Measurements from ENCODE around the gene ACSF3. TPM values are rescaled to one million over a fixed set of nuclear protein-coding genes. Genes with fewer than 3 reads are reported as not detected.

The ACSF3 gene
- total and polyA plus RNA-seq, 2 donors, result 47.2 to 97.2 TPM

GRCh38 chr16:89130448-89130847 is 36.8 kb downstream of the ACSF3 start:
- no peaks in the 10 kb centered on the region for H3K27me3 ChIP-seq (ENCODE audit: control insufficient read depth in 2 of 2, insufficient read depth in 1 of 2, low read length in 1 of 2)
- H3K9me3 ChIP-seq (ENCODE audit: control insufficient read depth in 2 of 2, insufficient read depth in 1 of 2, low read length in 1 of 2), result peaks cover 0 to 15% of the 10 kb centered on the region in 2 donors
- H3K27ac ChIP-seq (ENCODE audit: low read depth in 1 of 2, low read length in 1 of 2), result no peak overlapping the region
- no peak for DNase-seq (ENCODE audit: low read depth in 6 of 9, low spot score in 9 of 9)
- WGBS, result 97% methylated on average over 5 of the region's 5 CpGs
- peaks cover 1 to 5% of the 10 kb centered on the region in 2 donors for H3K4me1 ChIP-seq (ENCODE audit: control insufficient read depth in 2 of 2, insufficient read depth in 2 of 2, low read length in 2 of 2)
- H3K36me3 ChIP-seq (ENCODE audit: control insufficient read depth in 2 of 2, insufficient read depth in 2 of 2, low read length in 1 of 2), result peaks cover 54 to 93% of the 10 kb centered on the region in 2 donors
- no peak overlapping the region for H3K4me3 ChIP-seq (ENCODE audit: low read length in 2 of 2)

- Histone ChIP-seq H3K27ac (ENCODE audit: low read depth in 1 of 2, low read length in 1 of 2) (peak overlapping the region in 1 of 2 donors; percentile 47), H3K27me3 (ENCODE audit: control insufficient read depth in 2 of 2, insufficient read depth in 1 of 2, low read length in 1 of 2) (no peaks in the 10 kb centered on the region), H3K9me3 (ENCODE audit: control insufficient read depth in 2 of 2, insufficient read depth in 1 of 2, low read length in 1 of 2) (peaks cover 0 to 14% of the 10 kb centered on the region in 2 donors), H3K4me3 (ENCODE audit: low read length in 2 of 2) (no peak overlapping the region), H3K36me3 (ENCODE audit: control insufficient read depth in 2 of 2, insufficient read depth in 2 of 2, low read length in 1 of 2) (peaks cover 64 to 91% of the 10 kb centered on the region in 2 donors), H3K4me1 (ENCODE audit: control insufficient read depth in 2 of 2, insufficient read depth in 2 of 2, low read length in 2 of 2) (peaks cover 0 to 5% of the 10 kb centered on the region in 2 donors)
- DNase-seq (ENCODE audit: low read depth in 6 of 9, low spot score in 9 of 9), result no peak
- 88% methylated on average over 17 of the region's 17 CpGs for WGBS
Measured at GRCh38 chr16:89131783-89132182, 38.1 kb downstream of the ACSF3 start.

DNA sequence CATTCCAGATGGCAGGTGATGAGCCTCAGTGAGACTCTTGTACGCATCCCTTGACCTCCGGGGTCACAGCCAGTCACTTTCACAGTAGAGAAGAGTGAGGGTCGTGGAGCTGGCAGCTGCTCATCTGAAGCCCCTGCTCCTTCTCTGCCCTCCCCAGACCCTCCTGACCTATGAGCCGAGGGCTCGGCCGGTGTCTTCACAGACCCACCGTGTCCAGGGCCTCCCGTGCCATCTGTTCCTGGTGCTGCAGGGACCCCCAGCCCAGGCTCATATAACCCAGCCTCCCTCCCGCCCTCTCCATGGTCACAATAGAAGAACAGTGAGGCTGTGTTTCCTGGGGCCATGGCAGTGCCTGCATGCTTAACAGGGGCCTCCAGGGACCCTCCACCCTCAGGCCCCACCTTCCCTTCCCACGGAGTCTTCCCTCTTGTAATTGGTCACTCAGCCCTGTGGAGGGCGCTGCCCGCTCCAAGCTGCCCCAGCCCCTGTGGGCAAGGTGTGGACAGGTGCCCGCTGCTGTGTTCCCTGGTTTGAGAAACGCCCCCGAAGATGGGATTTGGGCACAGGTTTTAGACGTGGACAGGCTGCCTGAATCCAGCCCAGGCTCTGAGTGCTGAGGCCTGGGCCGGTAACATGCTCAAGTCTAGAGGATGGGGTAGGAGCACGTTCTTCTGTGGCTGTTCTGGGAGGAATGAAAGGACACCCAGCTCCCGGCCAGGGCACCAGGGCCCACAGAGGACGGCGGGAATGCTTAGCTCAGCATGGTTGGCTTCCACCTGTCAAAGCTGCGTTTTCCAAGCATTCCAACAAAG is 38.7 kb downstream of the ACSF3 start:
- peaks cover 67 to 91% of the 10 kb centered on the region in 2 donors for H3K36me3 ChIP-seq (ENCODE audit: control insufficient read depth in 2 of 2, insufficient read depth in 2 of 2, low read length in 1 of 2)
- no peaks in the 10 kb centered on the region for H3K27me3 ChIP-seq (ENCODE audit: control insufficient read depth in 2 of 2, insufficient read depth in 1 of 2, low read length in 1 of 2)
- DNase-seq (ENCODE audit: low read depth in 6 of 9, low spot score in 9 of 9), result no peak
- peaks cover 0 to 11% of the 10 kb centered on the region in 2 donors for H3K9me3 ChIP-seq (ENCODE audit: control insufficient read depth in 2 of 2, insufficient read depth in 1 of 2, low read length in 1 of 2)
- H3K27ac ChIP-seq (ENCODE audit: low read depth in 1 of 2, low read length in 1 of 2), result no peak overlapping the region
- WGBS, result 97% methylated on average over 22 of the region's 22 CpGs
- no peak overlapping the region for H3K4me3 ChIP-seq (ENCODE audit: low read length in 2 of 2)
- peaks cover 0 to 5% of the 10 kb centered on the region in 2 donors for H3K4me1 ChIP-seq (ENCODE audit: control insufficient read depth in 2 of 2, insufficient read depth in 2 of 2, low read length in 2 of 2)

DNA sequence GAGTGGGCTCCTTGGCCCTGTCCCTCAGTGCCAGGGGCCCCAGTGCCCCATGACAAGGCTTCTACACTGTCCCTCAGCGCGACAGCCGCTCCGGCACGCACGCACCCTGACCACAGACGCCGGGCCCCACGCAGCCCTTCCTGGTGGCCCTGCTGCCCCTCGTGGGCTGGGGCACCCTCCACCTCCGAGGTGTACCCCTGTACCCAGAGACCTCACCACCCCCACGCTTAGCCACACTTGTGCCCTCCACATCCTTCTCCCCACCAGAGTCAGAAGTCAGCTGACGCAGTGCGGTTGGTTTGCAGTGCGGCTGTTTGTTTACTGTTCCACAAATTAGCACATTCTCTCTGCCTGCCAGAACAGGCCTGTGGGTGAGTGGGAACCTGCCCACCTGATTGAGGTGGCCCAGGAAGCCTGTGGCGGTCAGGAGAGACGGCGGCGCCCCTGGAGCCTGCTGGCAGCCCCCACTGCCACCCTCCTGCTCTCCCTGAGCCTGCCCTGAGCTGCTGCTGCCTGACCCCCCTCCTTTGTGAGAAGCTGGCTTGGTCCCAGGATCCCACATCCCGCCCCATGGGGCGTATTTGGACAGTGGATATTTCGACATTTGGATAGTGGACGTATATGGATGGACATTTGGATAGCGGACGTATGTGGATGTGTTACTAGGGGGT is 39.9 kb downstream of the ACSF3 start:
- Histone ChIP-seq H3K4me3 (ENCODE audit: low read length in 2 of 2) (no peak overlapping the region), H3K27me3 (ENCODE audit: control insufficient read depth in 2 of 2, insufficient read depth in 1 of 2, low read length in 1 of 2) (no peaks in the 10 kb centered on the region), H3K4me1 (ENCODE audit: control insufficient read depth in 2 of 2, insufficient read depth in 2 of 2, low read length in 2 of 2) (peaks cover 0 to 5% of the 10 kb centered on the region in 2 donors), H3K36me3 (ENCODE audit: control insufficient read depth in 2 of 2, insufficient read depth in 2 of 2, low read length in 1 of 2) (peaks cover 78 to 96% of the 10 kb centered on the region in 2 donors), H3K9me3 (ENCODE audit: control insufficient read depth in 2 of 2, insufficient read depth in 1 of 2, low read length in 1 of 2) (peaks cover 0 to 11% of the 10 kb centered on the region in 2 donors), H3K27ac (ENCODE audit: low read depth in 1 of 2, low read length in 1 of 2) (no peak overlapping the region)
- 96% methylated on average over 25 of the region's 25 CpGs for WGBS
- no peak for DNase-seq (ENCODE audit: low read depth in 6 of 9, low spot score in 9 of 9)

DNA sequence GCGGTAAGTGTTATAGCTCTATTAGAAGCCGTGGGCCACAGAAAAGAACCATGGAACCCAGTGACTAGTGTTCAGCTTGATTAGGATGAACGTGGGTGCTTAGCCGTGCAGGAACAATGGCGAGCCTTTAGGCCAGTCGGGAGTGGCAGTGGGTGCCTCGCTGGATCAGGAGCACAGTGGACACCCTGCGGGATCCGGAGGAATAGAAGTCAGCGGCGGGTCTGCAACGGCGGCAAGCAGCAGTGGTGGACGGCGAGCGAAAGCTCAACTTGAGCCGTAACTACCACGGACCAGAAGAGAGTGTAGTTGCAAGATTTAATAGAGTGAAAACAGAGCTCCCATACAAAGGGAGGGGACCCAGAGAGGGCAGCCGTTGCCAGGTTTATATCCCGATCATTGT is 40.6 kb downstream of the ACSF3 start:
- DNase-seq (ENCODE audit: low read depth in 6 of 9, low spot score in 9 of 9), result no peak
- no peak overlapping the region for H3K27ac ChIP-seq (ENCODE audit: low read depth in 1 of 2, low read length in 1 of 2)
- H3K4me1 ChIP-seq (ENCODE audit: control insufficient read depth in 2 of 2, insufficient read depth in 2 of 2, low read length in 2 of 2), result peaks cover 0 to 5% of the 10 kb centered on the region in 2 donors
- H3K36me3 ChIP-seq (ENCODE audit: control insufficient read depth in 2 of 2, insufficient read depth in 2 of 2, low read length in 1 of 2), result peaks cover 81 to 96% of the 10 kb centered on the region in 2 donors
- peaks cover 0 to 6% of the 10 kb centered on the region in 2 donors for H3K9me3 ChIP-seq (ENCODE audit: control insufficient read depth in 2 of 2, insufficient read depth in 1 of 2, low read length in 1 of 2)
- H3K27me3 ChIP-seq (ENCODE audit: control insufficient read depth in 2 of 2, insufficient read depth in 1 of 2, low read length in 1 of 2), result no peaks in the 10 kb centered on the region
- H3K4me3 ChIP-seq (ENCODE audit: low read length in 2 of 2), result no peak overlapping the region
- WGBS, result 98% methylated on average over 20 of the region's 20 CpGs

DNA sequence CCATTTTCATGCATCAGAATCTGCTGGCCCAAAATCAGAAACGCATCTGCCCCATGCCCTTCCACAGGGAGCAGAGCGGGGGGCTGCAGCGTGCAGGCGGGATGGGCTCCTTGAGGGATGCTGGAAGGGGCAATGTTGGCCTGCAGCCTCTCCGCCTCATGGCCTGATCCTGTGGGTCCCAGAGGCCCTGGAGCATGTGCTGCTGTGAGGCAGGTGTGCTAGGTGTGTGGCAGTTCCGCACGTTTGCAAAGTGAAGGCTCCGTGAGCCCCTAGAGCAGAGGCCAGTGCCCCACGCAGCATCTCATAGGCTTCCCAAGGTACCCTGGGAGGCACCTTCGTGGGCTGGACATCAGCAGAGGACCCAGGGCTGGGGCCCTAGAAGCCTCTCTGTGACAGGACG is 41.5 kb downstream of the ACSF3 start:
- WGBS, result 97% methylated on average over 11 of the region's 11 CpGs
- peaks cover 90 to 95% of the 10 kb centered on the region in 2 donors for H3K36me3 ChIP-seq (ENCODE audit: control insufficient read depth in 2 of 2, insufficient read depth in 2 of 2, low read length in 1 of 2)

DNA sequence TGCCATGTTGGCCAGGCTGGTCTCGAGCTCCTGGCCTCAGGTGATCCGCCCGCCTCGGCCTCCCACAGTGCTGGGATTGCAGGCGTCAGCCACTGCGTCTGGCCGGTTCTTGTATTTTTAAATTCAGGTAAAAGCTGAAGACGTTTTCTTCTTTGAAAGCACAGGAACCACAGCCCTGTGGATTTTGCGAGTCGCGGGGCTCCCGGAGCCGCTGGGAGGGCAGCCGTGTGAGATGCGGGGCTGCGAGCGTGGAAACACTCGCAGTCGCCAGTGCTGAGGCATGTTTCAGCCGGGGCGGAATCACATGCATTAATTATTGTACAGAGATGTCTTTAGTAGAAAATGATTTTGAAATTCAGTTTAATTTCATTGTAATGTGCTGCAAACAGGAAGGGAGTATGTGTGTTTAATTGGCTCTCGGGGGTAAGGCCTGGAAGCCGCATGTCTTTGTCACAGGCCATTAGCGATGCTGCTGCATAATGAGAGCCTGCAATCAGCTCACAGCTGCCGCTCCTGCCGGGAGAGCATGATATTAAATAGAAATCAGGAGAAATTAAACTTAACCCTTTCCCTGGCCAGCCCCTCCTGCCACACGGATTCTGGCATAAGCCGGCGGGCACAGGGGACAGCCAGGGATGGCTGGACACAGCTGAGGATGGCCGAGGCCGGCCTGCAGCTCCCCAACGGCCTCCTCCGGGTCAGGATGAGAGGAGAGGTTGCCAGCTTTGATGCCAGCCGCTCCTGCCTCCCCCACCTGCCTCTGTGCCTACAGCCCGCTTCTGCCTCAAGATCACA is 42.5 kb downstream of the ACSF3 start:
- Histone ChIP-seq H3K4me1 (ENCODE audit: control insufficient read depth in 2 of 2, insufficient read depth in 2 of 2, low read length in 2 of 2) (peaks cover 0 to 5% of the 10 kb centered on the region in 2 donors), H3K27me3 (ENCODE audit: control insufficient read depth in 2 of 2, insufficient read depth in 1 of 2, low read length in 1 of 2) (no peaks in the 10 kb centered on the region), H3K9me3 (ENCODE audit: control insufficient read depth in 2 of 2, insufficient read depth in 1 of 2, low read length in 1 of 2) (peaks cover 0 to 13% of the 10 kb centered on the region in 2 donors), H3K36me3 (ENCODE audit: control insufficient read depth in 2 of 2, insufficient read depth in 2 of 2, low read length in 1 of 2) (peaks cover 93 to 95% of the 10 kb centered on the region in 2 donors), H3K4me3 (ENCODE audit: low read length in 2 of 2) (no peak overlapping the region), H3K27ac (ENCODE audit: low read depth in 1 of 2, low read length in 1 of 2) (no peak overlapping the region)
- 98% methylated on average over 35 of the region's 35 CpGs for WGBS
- DNase-seq (ENCODE audit: low read depth in 6 of 9, low spot score in 9 of 9), result no peak

More for the DNA sequence above, 41.5 kb downstream of the ACSF3 start:
- DNase-seq (ENCODE audit: low read depth in 6 of 9, low spot score in 9 of 9), result no peak
- Histone ChIP-seq H3K27ac (ENCODE audit: low read depth in 1 of 2, low read length in 1 of 2) (no peak overlapping the region), H3K9me3 (ENCODE audit: control insufficient read depth in 2 of 2, insufficient read depth in 1 of 2, low read length in 1 of 2) (peaks cover 0 to 10% of the 10 kb centered on the region in 2 donors), H3K4me3 (ENCODE audit: low read length in 2 of 2) (no peak overlapping the region), H3K4me1 (ENCODE audit: control insufficient read depth in 2 of 2, insufficient read depth in 2 of 2, low read length in 2 of 2) (peaks cover 0 to 5% of the 10 kb centered on the region in 2 donors), H3K27me3 (ENCODE audit: control insufficient read depth in 2 of 2, insufficient read depth in 1 of 2, low read length in 1 of 2) (no peaks in the 10 kb centered on the region)

DNA sequence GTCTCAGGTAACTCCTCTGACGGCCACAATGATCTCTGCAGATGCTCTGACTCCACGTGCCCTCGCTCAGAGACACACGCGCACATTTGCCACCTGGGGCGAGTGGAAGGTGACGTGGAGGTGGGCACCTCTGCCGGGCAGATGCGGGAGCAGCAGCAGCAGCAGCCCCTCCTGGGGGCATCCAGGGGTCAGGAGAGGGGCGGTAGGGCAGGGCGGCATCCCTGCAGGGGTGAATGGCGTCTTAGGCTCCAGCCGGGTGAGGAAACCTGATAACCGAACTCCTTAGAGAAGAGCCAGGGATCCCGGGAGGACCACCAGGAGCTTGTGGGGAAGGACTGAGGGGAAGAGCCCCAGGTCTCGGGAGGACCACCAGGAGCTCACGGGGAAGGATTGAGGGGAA is 43.3 kb downstream of the ACSF3 start:
- peaks cover 2 to 17% of the 10 kb centered on the region in 2 donors for H3K9me3 ChIP-seq (ENCODE audit: control insufficient read depth in 2 of 2, insufficient read depth in 1 of 2, low read length in 1 of 2)
- H3K4me1 ChIP-seq (ENCODE audit: control insufficient read depth in 2 of 2, insufficient read depth in 2 of 2, low read length in 2 of 2), result no peaks in the 10 kb centered on the region
- H3K4me3 ChIP-seq (ENCODE audit: low read length in 2 of 2), result no peak overlapping the region
- peaks cover 95 to 97% of the 10 kb centered on the region in 2 donors for H3K36me3 ChIP-seq (ENCODE audit: control insufficient read depth in 2 of 2, insufficient read depth in 2 of 2, low read length in 1 of 2)
- DNase-seq (ENCODE audit: low read depth in 6 of 9, low spot score in 9 of 9), result no peak
- H3K27ac ChIP-seq (ENCODE audit: low read depth in 1 of 2, low read length in 1 of 2), result no peak overlapping the region
- WGBS, result 98% methylated on average over 17 of the region's 17 CpGs
- no peaks in the 10 kb centered on the region for H3K27me3 ChIP-seq (ENCODE audit: control insufficient read depth in 2 of 2, insufficient read depth in 1 of 2, low read length in 1 of 2)

All from thymus (tissue), 11 donors.